K562 (cell line): ENCODE results near the gene GPR176. TPM values are rescaled to one million over a fixed set of nuclear protein-coding genes. Genes with fewer than 3 reads are reported as not detected.

ENCODE experiments used
- ATAC-seq: fragments of 200-7000 bp; cut with Tn5 transposase; 3 replicates; pipeline ENCODE4 v1.9.1; 2020; ENCODE audit warnings: moderate library complexity
- BruUV-seq: library from RNA; stranded (reverse); fragments of 400-500 nt; replicated peaks from 2 replicates; lab custom pipeline; 2021; lab: Mats Ljungman, UMichigan
- CTCF ChIA-PET: fragments of 300-600 bp; formaldehyde crosslinking; extraction: SDS; loops from one replicate; lab custom pipeline; 2021; ENCODE audit warnings: low intra/inter-chr PET ratio; lab: Yijun Ruan, JAX
- POLR2A ChIA-PET: fragments of 300-600, 350-650 bp; sonication (Branson Sonifier 250); formaldehyde crosslinking; extraction: SDS; loops from one replicate; lab custom pipeline; 2021; ENCODE audit warnings: antibody characterized with exemption, inconsistent platforms; lab: Yijun Ruan, JAX
- DNase-seq, 4 experiments: peaks; one replicate each; pipeline versions ENCODE4 v3.0.0 to v3.0.0-alpha.2; 2011 to 2018; ENCODE audit warnings: low spot score in 3 of 4, mixed read lengths in 3 of 4; ENCODE audit errors: extremely low read depth in 1 of 4
- FAIRE-seq: peaks from 2 replicates; lab custom pipeline; 2011; peaks lifted over from hg19 to GRCh38; lab: Jason Lieb, UNC
- H2AFZ ChIP-seq: 2 replicates; pipeline ENCODE4 v1.6.0; 2011; ENCODE audit warnings: low read depth, low read length, control low read depth, inconsistent platforms
- H3K27ac ChIP-seq: fragments of 200-600 bp; 3 replicates; pipeline ENCODE4 v1.8.0; 2011; ENCODE audit warnings: low read depth, mild to moderate bottlenecking, control low read depth, inconsistent platforms, low read length, moderate library complexity, mixed read lengths; ENCODE audit errors: extremely low read depth
- H3K27me3 ChIP-seq, 2 experiments: fragments of 300-600 bp in 1 of 2; 2 replicates in 1 of 2; 3 replicates in 1 of 2; pipeline versions ENCODE4 v1.6.0 to v1.8.0; 2011; ENCODE audit warnings: inconsistent platforms in 2 of 2, low read length in 2 of 2, mild to moderate bottlenecking in 1 of 2, mixed read lengths in 1 of 2, moderate library complexity in 1 of 2; ENCODE audit not compliant: control insufficient read depth in 2 of 2, insufficient read depth in 2 of 2
- H3K36me3 ChIP-seq: fragments of 300-600 bp; 3 replicates; pipeline ENCODE4 v1.8.0; 2011; ENCODE audit warnings: mild to moderate bottlenecking, low read length, inconsistent platforms; ENCODE audit not compliant: control insufficient read depth, insufficient read depth
- H3K4me1 ChIP-seq, 2 experiments: fragments of 200-600 bp in 1 of 2; replicated peaks in 1 of 2; 2 replicates in 1 of 2; 3 replicates in 1 of 2; pipeline versions ENCODE4 v1.5.1 to v1.8.0; 2011; ENCODE audit warnings: inconsistent platforms in 2 of 2, low read length in 2 of 2, mild to moderate bottlenecking in 1 of 2, mixed read lengths in 1 of 2, moderate library complexity in 1 of 2; ENCODE audit not compliant: control insufficient read depth in 2 of 2, insufficient read depth in 2 of 2
- H3K4me2 ChIP-seq: 2 replicates; pipeline ENCODE4 v1.6.1; 2011; ENCODE audit warnings: low read length, control low read depth, inconsistent platforms, mixed read lengths; ENCODE audit not compliant: insufficient read depth
- H3K4me3 ChIP-seq: fragments of 200-600 bp; sonication (generic), shearing (Covaris generic); 2 replicates; pipeline ENCODE4 v1.5.1; 2016; ENCODE audit warnings: control low read depth, inconsistent platforms
- H3K79me2 ChIP-seq: fragments of 200-600 bp; 3 replicates; pipeline ENCODE4 v1.8.0; 2011; ENCODE audit warnings: low read length, inconsistent platforms; ENCODE audit not compliant: control insufficient read depth, insufficient read depth
- H3K9ac ChIP-seq, 2 experiments: 2 replicates each; pipeline versions ENCODE4 v1.6.0 to v1.6.1; 2011; ENCODE audit warnings: low read depth in 2 of 2, low read length in 2 of 2, control low read depth in 1 of 2, inconsistent platforms in 1 of 2, mild to moderate bottlenecking in 1 of 2, mixed read lengths in 1 of 2; ENCODE audit not compliant: insufficient read depth in 1 of 2
- H3K9me1 ChIP-seq: one replicate; pipeline ENCODE4 v1.6.0; 2011; ENCODE audit warnings: inconsistent platforms, mild to moderate bottlenecking, low read length, moderate library complexity; ENCODE audit not compliant: control insufficient read depth, insufficient read depth
- H3K9me3 ChIP-seq: replicated peaks from 2 replicates; pipeline ENCODE4 v1.5.1; 2011; ENCODE audit warnings: low read depth, low read length, inconsistent platforms; ENCODE audit not compliant: control insufficient read depth, insufficient read depth
- H4K20me1 ChIP-seq: replicated peaks from 2 replicates; pipeline ENCODE4 v1.6.1; 2011; ENCODE audit warnings: low read length, inconsistent platforms, mixed read lengths; ENCODE audit not compliant: control insufficient read depth, insufficient read depth
- HBP1 ChIP-seq: fragments of 450-650 bp; formaldehyde crosslinking; IDR thresholded peaks from 2 replicates; pipeline ENCODE4 v1.4.0; 2022; ENCODE audit warnings: missing genetic modification characterization
- ILF3 ChIP-seq: fragments of 450-650 bp; IDR thresholded peaks from 2 replicates; pipeline ENCODE4 v1.6.1; 2018; ENCODE audit warnings: antibody characterized with exemption, mild to moderate bottlenecking, moderate library complexity, borderline replicate concordance
- KLF13 ChIP-seq: fragments of 450-650 bp; IDR thresholded peaks from 2 replicates; pipeline ENCODE4 v1.6.1; 2016; ENCODE audit warnings: missing genetic modification characterization, low read depth, mild to moderate bottlenecking, missing compliant biosample characterization, moderate library complexity, borderline replicate concordance
- MGA ChIP-seq: fragments of 450-650 bp; IDR thresholded peaks from 2 replicates; pipeline ENCODE4 v1.6.1; 2016; ENCODE audit warnings: mild to moderate bottlenecking, moderate library complexity
- MYNN ChIP-seq, 2 experiments: sonication (generic); formaldehyde crosslinking in 1 of 2; IDR thresholded peaks; 2 replicates each; pipeline versions ENCODE4 v1.5.0 to v1.6.1; 2016 to 2020; ENCODE audit warnings: antibody characterized with exemption in 1 of 2, missing genetic modification reagents in 1 of 2
- NFE2 ChIP-seq: IDR thresholded peaks from 2 replicates; pipeline ENCODE4 v1.6.1; 2014; ENCODE audit warnings: antibody characterized with exemption, low read depth
- NR0B1 ChIP-seq: fragments of 450-650 bp; IDR thresholded peaks from one replicate; pipeline ENCODE4 v1.6.1; 2018; ENCODE audit warnings: mild to moderate bottlenecking, moderate library complexity; ENCODE audit not compliant: partially characterized antibody
- RHOXF2B ChIP-seq: fragments of 250-450 bp; sonication (Bioruptor Pico); conservative IDR thresholded peaks from 2 replicates; pipeline ENCODE4 v1.5.1; 2021
- WGBS: fragments of 100-300 bp; shearing (Covaris generic); methylation state at CpG from one replicate; pipeline ENCODE4 v1.1.6; 2016; ENCODE audit warnings: low coverage, mixed read lengths; ENCODE audit not compliant: insufficient coverage; ENCODE audit errors: missing lambda C conversion rate; 5-methylcytosine and 5-hydroxymethylcytosine counted together
- in situ Hi-C: fragments of 300-500 bp; cut with MboI; formaldehyde crosslinking; loops from 4 replicates; pipeline ENCODE4 v1.15.0; 2018; ENCODE audit warnings: inconsistent platforms, mixed read lengths
- intact Hi-C: fragments of 100-400 bp; cut with micrococcal nuclease; formaldehyde crosslinking; loops from 2 replicates; pipeline ENCODE4 v1.14.2; 2022
- polyA plus RNA-seq, 8 experiments: library from polyadenylated mRNA; depleted of rRNA in 4 of 8; stranded (reverse) in 5 of 8; unstranded in 3 of 8; fragments of >200 nt; fragmentation: Nextera tagmentation in 2 of 8; fragmentation: Illumina TruSeq in 1 of 8; extraction: Ambion mirVana in 2 of 8; extraction: Trizol in 1 of 8; gene quantifications; 2 replicates each; pipeline versions ENCODE4 v1.2.1 to v1.2.3, GENCODE V29; 2011 to 2014; ENCODE audit warnings: inconsistent platforms in 1 of 8, missing spikeins in 1 of 8
- total RNA-seq, 7 experiments: library from RNA; depleted of rRNA in 6 of 7; stranded (reverse); fragments of >200 nt in 6 of 7; fragmentation: Illumina TruSeq in 2 of 7; extraction: Trizol in 2 of 7; gene quantifications; 2 replicates each; pipeline versions ENCODE4 v1.2.1 to v1.2.3, GENCODE V29; 2011 to 2021; ENCODE audit warnings: low replicate concordance in 1 of 7

GPR176 gene
- total and polyA plus RNA-seq, 9 of the 15 experiments (the other 6 are each of a cell fraction or from before 2014, with no cell fraction given), result 0.03 to 1.2 (median 0.76) TPM

GRCh38 chr15:39823634-39824033 is 96.4 kb downstream of the GPR176 start:
- in situ Hi-C loops, result no loop called here
- POLR2A ChIA-PET, result interaction anchor here (0.7 kb wide), 1 partner anchor 16 kb away, joined by 3 read pairs; no protein-coding TSS in a partner anchor
- BruUV-seq, result no TSS peak
- TF ChIP-seq MYNN (IDR thresholded peaks at IDR 0.05), result no peak
- no peak for TF ChIP-seq MYNN (CRISPR knock-in tag; IDR thresholded peaks at IDR 0.05)
- TF ChIP-seq KLF13 (tag), result no peak
- TF ChIP-seq RHOXF2B (CRISPR knock-in tag), result no peak
- no peak for TF ChIP-seq HBP1 (CRISPR knock-in tag)
- TF ChIP-seq ILF3, result no peak
- no peak for TF ChIP-seq MGA
- TF ChIP-seq NFE2, result no peak
- no peak for TF ChIP-seq NR0B1

More at GRCh38 chr15:39823634-39824033, 96.4 kb downstream of the GPR176 start:
- Histone ChIP-seq H3K27ac (no peak overlapping the region), H2AFZ (no peak overlapping the region), H3K27me3 (peaks cover 6 to 7% of the 10 kb centered on the region in 2 experiments; a peak in 2 of 5 replicates), H3K9me3 (no peaks in the 10 kb centered on the region), H3K79me2 (no peaks in the 10 kb centered on the region), H3K9ac (no peak overlapping the region), H3K4me2 (no peak overlapping the region), H3K4me1 (no peaks in the 10 kb centered on the region), H3K4me3 (no peak overlapping the region), H4K20me1 (no peaks in the 10 kb centered on the region), H3K9me1 (no peaks in the 10 kb centered on the region), H3K36me3 (no peaks in the 10 kb centered on the region)
- DNase-seq, result no peak
- CTCF ChIA-PET, result no interaction called here
- intact Hi-C loops, result no loop called here
- 0% methylated on average over 2 of the region's 2 CpGs for WGBS
- no peak for FAIRE-seq
- ATAC-seq, result no peak
